AG10803 (cell line): ENCODE measurements around the gene CDH12.
"Not testable (repeated sequence)": the region's sequence is repeated elsewhere in the genome, so short reads cannot be mapped to it uniquely, and the experiment has no call there.

Experiments
- DNase-seq: peaks from one replicate; pipeline ENCODE4 v3.0.0; 2010; ENCODE audit warnings: low read depth
- H3K4me3 ChIP-seq: 2 replicates; pipeline ENCODE4 v1.5.1; 2011; ENCODE audit warnings: mild to moderate bottlenecking, low read length, control low read depth
- CTCF ChIP-seq: conservative IDR thresholded peaks from 2 replicates; pipeline ENCODE4 v1.5.1; 2011; ENCODE audit warnings: mild to moderate bottlenecking, low read length, control low read depth, inconsistent platforms

CDH12 gene

GRCh38 chr5:22776285-22776684, 76.9 kb downstream of the CDH12 start:
- no peak overlapping the region for H3K4me3 ChIP-seq
- DNase-seq = no peak
- TF ChIP-seq CTCF = no peak

- not testable (repeated sequence) for H3K4me3 ChIP-seq, DNase-seq
Measured at GRCh38 chr5:22774214-22774613, 78.9 kb downstream of the CDH12 start.

- no peak overlapping the region for H3K4me3 ChIP-seq
- no peak for DNase-seq
- TF ChIP-seq CTCF = no peak
Measured at GRCh38 chr5:22764736-22765135, 88.4 kb downstream of the CDH12 start.

GRCh38 chr5:22757776-22758175, 95.4 kb downstream of the CDH12 start:
- H3K4me3 ChIP-seq = no peak overlapping the region
- TF ChIP-seq CTCF = no peak
- DNase-seq = no peak

- no peak for TF ChIP-seq CTCF
- no peak for DNase-seq
- no peak overlapping the region for H3K4me3 ChIP-seq
Measured at GRCh38 chr5:22754155-22754554, 99.0 kb downstream of the CDH12 start.

GRCh38 chr5:22751536-22751935, 101.6 kb downstream of the CDH12 start:
- no peak overlapping the region for H3K4me3 ChIP-seq
- no peak for TF ChIP-seq CTCF
- no peak for DNase-seq

GRCh38 chr5:22736443-22737003, 116.6 kb downstream of the CDH12 start:
- TF ChIP-seq CTCF = no peak
- DNase-seq = no peak
- no peak overlapping the region for H3K4me3 ChIP-seq

GRCh38 chr5:22734907-22735306, 118.2 kb downstream of the CDH12 start:
- no peak overlapping the region for H3K4me3 ChIP-seq
- no peak for DNase-seq
- no peak for TF ChIP-seq CTCF
